ENCODE results near the gene C1QTNF7.
A peak's percentile ranks its signal among the peaks of the same experiment; 100 is the strongest.

C1QTNF7 gene

GRCh38 chr4:15427701-15428100, at the start of gene C1QTNF7:
C1QTNF7 (plus strand) TSS chr4:15428033; CDS start chr4:15435744, 7,711 bp downstream.
- no peak for DNase-seq (ENCODE audit: low read depth, low spot score)

GRCh38 chr4:15378062-15378461, 49.8 kb upstream of the C1QTNF7 start:
- DNase-seq (ENCODE audit: low read depth, low spot score), result no peak

GRCh38 chr4:15378493-15378892, 49.3 kb upstream of the C1QTNF7 start:
- DNase-seq (ENCODE audit: low read depth, low spot score), result no peak

GRCh38 chr4:15381806-15382338, 46.0 kb upstream of the C1QTNF7 start:
- DNase-seq (ENCODE audit: low read depth, low spot score), result no peak

GRCh38 chr4:15382669-15383273, 45.1 kb upstream of the C1QTNF7 start:
- no peak for DNase-seq (ENCODE audit: low read depth, low spot score)

GRCh38 chr4:15385515-15385914, 42.3 kb upstream of the C1QTNF7 start:
- DNase-seq (ENCODE audit: low read depth, low spot score), result no peak

- DNase-seq (ENCODE audit: low read depth, low spot score), result no peak
Measured at GRCh38 chr4:15385928-15386327, 41.9 kb upstream of the C1QTNF7 start.

- no peak for DNase-seq (ENCODE audit: low read depth, low spot score)
Measured at GRCh38 chr4:15390494-15390893, 37.3 kb upstream of the C1QTNF7 start.

- no peak for DNase-seq (ENCODE audit: low read depth, low spot score)
Measured at GRCh38 chr4:15392053-15392805, 35.6 kb upstream of the C1QTNF7 start.

- peak; percentile 62 for DNase-seq (ENCODE audit: low read depth, low spot score)
Measured at GRCh38 chr4:15395311-15395710, 32.5 kb upstream of the C1QTNF7 start.

GRCh38 chr4:15396157-15396800, 31.6 kb upstream of the C1QTNF7 start:
- peak; percentile 52 for DNase-seq (ENCODE audit: low read depth, low spot score)

- DNase-seq (ENCODE audit: low read depth, low spot score), result no peak
Measured at GRCh38 chr4:15398001-15398400, 29.8 kb upstream of the C1QTNF7 start.

GRCh38 chr4:15398732-15399131, 29.1 kb upstream of the C1QTNF7 start:
- DNase-seq (ENCODE audit: low read depth, low spot score), result no peak

GRCh38 chr4:15400226-15400625, 27.6 kb upstream of the C1QTNF7 start:
- DNase-seq (ENCODE audit: low read depth, low spot score), result no peak

- peak; percentile 46 for DNase-seq (ENCODE audit: low read depth, low spot score)
Measured at GRCh38 chr4:15400981-15401671, 26.7 kb upstream of the C1QTNF7 start.

- DNase-seq (ENCODE audit: low read depth, low spot score), result no peak
Measured at GRCh38 chr4:15402146-15402545, 25.7 kb upstream of the C1QTNF7 start.

GRCh38 chr4:15402974-15403373, 24.9 kb upstream of the C1QTNF7 start:
- no peak for DNase-seq (ENCODE audit: low read depth, low spot score)

GRCh38 chr4:15405018-15405417, 22.8 kb upstream of the C1QTNF7 start:
- no peak for DNase-seq (ENCODE audit: low read depth, low spot score)

GRCh38 chr4:15410750-15411149, 17.1 kb upstream of the C1QTNF7 start:
- DNase-seq (ENCODE audit: low read depth, low spot score), result no peak

GRCh38 chr4:15412461-15412860, 15.4 kb upstream of the C1QTNF7 start:
- DNase-seq (ENCODE audit: low read depth, low spot score), result no peak

GRCh38 chr4:15413010-15413622, 14.7 kb upstream of the C1QTNF7 start:
- DNase-seq (ENCODE audit: low read depth, low spot score), result no peak

- no peak for DNase-seq (ENCODE audit: low read depth, low spot score)
Measured at GRCh38 chr4:15413623-15414019, 14.2 kb upstream of the C1QTNF7 start.
